HG03039 (cell line): ENCODE results near the gene MFSD1.

Experiments used
- ATAC-seq: cut with Tn5 transposase; IDR thresholded peaks from one replicate; pipeline ENCODE4 v1.9.1; 2021; ENCODE audit warnings: mild to moderate bottlenecking, moderate library complexity; ENCODE audit not compliant: unreplicated experiment

MFSD1 gene

GRCh38 chr3:158864492-158864891 lies 62.6 kb downstream of the MFSD1 start:
- no peak for ATAC-seq

GRCh38 chr3:158875700-158876099 lies 73.8 kb downstream of the MFSD1 start:
- ATAC-seq: no peak
